C4-2B (cell line): ENCODE measurements around the gene DNAH6.

ENCODE experiments used
- CTCF ChIP-seq: fragments of 450-650 bp; conservative IDR thresholded peaks from 2 replicates; pipeline ENCODE4 v1.5.1; 2017; ENCODE audit warnings: mild to moderate bottlenecking
- ZFX ChIP-seq: fragments of 450-650 bp; IDR thresholded peaks from 2 replicates; pipeline ENCODE4 v1.6.1; 2017

DNA sequence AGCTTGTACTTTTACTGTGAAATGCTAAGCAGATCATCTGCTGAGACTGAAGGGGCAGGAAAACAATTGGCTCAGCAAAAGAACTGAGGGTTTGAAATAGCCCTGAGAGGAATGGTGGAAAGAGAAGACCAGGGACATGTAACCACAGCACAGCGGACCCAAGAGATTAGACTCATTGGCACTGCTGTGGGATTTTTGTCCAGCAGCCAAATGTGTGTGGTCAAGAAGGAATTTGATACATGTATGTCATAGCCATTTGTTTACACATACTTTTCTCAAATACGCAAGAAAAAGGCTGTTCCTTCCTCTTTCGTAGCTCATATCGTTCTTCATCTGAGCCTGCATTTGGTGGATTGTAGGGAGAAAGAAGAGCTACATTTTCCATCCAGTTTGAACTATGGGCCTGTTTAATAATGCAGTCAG, 290.8 kb downstream of the DNAH6 start:
- no peak for TF ChIP-seq CTCF
- no peak for TF ChIP-seq ZFX
